GM13976 (cell line): ENCODE data around the gene ATP5MG.

Experiments used
- DNase-seq: peaks from one replicate; pipeline ENCODE4 v3.0.0; 2012; ENCODE audit warnings: low spot score
- CTCF ChIP-seq: IDR thresholded peaks from 2 replicates; pipeline ENCODE4 v1.5.1; 2012; ENCODE audit warnings: borderline replicate concordance, mild to moderate bottlenecking; ENCODE audit not compliant: insufficient read depth; ENCODE audit errors: extremely low read depth, missing control alignments, control extremely low read depth
- in situ Hi-C: fragments of 300-500 bp; cut with MboI; formaldehyde crosslinking; loops from one replicate; pipeline ENCODE4 v1.12.0; 2022; ENCODE audit warnings: low sequenced_read_pairs, mixed read lengths, inconsistent platforms; ENCODE audit not compliant: unreplicated experiment

ATP5MG gene

DNA sequence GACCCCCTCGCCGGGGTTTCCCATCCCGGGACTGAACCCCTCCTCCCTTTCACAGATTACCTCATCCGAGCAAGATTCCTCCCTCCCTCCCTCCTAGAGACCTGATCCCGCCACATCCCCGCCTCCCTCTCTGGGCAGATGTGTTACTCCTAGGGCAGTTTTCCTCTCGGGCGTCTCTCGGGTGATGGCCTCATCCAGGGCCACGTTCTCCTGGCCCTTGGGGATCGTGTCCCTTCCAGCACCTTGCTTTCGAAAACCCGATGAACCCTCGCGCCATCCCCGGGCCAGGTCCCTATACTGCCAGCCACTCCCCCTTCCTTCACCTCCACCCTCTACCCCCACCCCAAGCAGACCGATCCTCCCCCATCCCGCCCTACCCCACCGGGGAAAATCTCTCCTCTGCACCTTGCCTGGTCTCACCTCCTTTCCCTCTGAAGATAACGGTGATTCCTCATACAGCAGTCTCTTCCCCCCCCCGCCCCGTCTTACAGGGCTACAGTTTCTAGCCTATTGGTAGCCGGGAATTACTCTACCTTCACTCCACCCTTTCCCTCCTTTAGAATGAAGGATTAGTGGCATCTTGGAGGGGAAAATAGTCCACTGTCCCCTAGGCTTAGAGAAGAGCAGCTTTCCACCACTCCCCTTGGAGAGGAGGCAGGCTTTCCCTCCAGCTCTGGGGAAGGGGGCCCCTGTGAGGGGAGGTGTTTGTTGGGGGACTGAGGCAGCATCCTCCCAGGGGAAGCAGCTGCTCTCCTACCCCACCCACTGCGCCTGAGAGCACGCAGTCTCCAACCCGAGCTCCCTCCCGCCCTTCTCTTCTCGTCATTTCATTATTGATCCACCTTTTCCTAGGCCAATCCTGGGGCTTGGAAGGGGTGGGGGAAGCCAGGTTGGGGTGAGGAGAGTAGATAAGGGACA lies 36.1 kb downstream of the ATP5MG start:
- no peak for TF ChIP-seq CTCF
- in situ Hi-C loops: no loop called here
- peak; percentile 50 for DNase-seq

DNA sequence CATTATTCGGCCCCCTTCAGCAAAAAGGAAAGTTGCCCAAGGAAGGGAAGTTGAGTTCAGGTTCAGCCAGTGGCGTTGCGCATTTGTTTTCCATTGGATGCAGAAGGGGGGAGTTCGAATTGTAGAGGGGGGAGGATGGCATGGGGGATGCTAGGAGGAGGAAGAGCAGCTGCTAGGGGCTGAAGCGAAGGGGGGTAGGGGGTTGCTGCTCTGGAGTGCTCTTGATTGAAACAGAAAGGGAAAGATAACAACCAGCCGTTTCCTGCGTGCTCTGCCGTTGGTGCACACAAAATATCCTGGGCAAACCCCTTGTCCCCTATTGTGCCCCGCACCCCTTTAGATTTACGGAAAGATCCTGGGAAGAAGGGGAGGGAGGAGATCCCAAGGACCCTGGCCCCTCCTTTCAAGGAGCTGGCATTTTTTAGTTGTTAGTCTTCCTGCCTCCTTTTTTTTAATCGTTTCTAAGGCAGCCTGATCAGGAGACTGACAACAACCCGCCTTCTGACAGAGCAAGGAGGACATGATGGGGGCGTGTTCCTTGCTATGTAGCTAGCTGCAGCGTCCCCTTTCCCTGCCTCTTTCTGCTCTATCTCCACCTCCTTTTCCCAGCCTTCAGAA lies 37.0 kb downstream of the ATP5MG start:
- peak; percentile 44 for DNase-seq
- in situ Hi-C loops: no loop called here
- no peak for TF ChIP-seq CTCF

GRCh38 chr11:118439646-118440045 lies 38.2 kb downstream of the ATP5MG start:
- TF ChIP-seq CTCF: no peak
- in situ Hi-C loops: no loop called here
- no peak for DNase-seq

DNA sequence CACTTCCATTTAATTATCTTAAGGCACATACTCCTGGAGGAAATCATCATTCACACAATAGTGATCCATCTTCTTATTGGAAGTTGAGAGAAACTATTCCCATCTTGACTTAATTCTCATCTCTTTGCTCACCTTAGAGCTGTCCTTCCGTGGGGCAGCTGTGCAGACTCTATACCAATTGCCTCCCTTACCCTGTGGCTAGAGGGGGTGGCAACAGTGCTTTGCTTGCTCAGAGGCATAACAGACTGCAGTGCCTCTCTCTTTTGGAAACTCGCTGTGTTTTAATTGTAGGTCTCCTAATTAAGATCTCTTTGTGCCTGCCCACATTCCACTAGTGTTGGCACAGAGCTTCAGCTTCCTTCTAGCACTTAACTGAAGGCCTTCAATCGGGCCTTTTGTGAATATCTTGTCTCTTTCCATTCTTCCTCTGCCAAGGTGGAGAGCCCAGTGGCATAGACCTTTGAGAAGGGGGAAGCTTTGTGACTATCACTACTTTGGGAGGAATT lies 40.4 kb downstream of the ATP5MG start:
- DNase-seq: no peak
- in situ Hi-C loops: no loop called here

DNA sequence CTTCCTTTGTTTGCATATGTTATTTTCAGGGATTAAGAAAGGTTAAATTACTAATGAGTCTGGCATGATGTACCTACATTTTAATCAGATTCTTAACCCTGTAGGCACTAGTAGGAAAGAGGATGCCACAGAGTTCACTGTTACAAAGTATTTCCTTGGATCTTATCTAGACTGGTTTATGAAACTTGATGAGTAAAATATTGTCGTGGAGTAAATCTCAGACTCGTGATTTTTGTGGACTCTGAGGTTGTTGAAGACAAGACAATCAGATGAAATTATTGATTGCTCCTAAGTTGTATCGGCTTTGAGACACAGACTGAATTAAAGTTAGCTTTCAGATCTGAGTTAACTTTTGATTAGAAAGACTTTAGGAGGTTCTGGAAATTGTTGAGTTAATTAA lies 40.9 kb downstream of the ATP5MG start:
- in situ Hi-C loops: no loop called here
- DNase-seq: no peak
- no peak for TF ChIP-seq CTCF

More for the DNA sequence above, 40.4 kb downstream of the ATP5MG start:
- TF ChIP-seq CTCF: no peak

DNA sequence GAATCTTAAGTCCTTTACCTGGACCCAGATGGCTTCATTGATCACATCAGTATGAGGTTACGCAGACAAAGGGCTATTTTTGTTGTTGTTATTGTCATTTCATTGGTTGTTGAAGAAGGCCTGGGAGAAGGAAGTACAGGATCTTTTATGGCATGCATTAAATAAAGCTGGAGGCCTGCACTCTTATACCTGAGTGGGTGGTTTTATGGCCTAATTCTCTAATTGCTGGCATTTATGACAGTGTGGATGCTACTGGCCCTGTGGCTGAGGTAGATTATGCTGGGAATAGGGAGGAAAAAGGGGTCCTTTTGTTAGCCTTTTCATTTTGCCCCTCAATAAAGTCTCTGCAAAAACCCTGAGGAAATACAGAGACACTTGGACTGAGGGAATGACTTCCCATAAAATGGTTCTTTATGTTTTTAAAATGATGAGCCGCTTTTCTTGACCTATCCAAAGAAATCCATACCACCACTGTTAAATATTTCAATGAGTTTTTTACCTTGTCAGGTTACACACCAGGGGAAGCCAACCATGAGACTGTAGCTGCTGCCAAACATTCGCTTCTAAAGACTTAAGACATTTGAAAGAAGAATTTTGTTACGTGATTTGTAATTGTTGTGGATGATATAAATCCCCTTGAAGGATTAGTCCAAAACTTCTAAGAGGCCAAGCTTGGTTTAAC lies 41.6 kb downstream of the ATP5MG start:
- no peak for DNase-seq
- in situ Hi-C loops: no loop called here
- no peak for TF ChIP-seq CTCF
